Breast epithelium (tissue), 4 donors: Measurements from ENCODE around the gene RTN4. TPM values are rescaled to one million over a fixed set of nuclear protein-coding genes. Genes with fewer than 3 reads are reported as not detected.
"Not testable (repeated sequence)": the region's sequence is repeated elsewhere in the genome, so short reads cannot be mapped to it uniquely, and the experiment has no call there.

Experiments
- DNase-seq, 2 donors: peaks; one replicate each; pipeline ENCODE4 v3.0.0-alpha.2; 2019; ENCODE audit warnings: low spot score in 2 of 2
- H3K27ac ChIP-seq, 2 donors: fragments of 200-600 bp; sonication (generic) in 1 of 2; one replicate each; pipeline ENCODE4 v1.5.1; 2016 to 2019; ENCODE audit warnings: mild to moderate bottlenecking in 1 of 2
- H3K27me3 ChIP-seq, 2 donors: fragments of 200-600 bp; sonication (generic) in 1 of 2; one replicate each; pipeline versions ENCODE4 v1.5.1 to v1.6.0; 2017 to 2019; ENCODE audit warnings: control low read depth in 1 of 2, mild to moderate bottlenecking in 1 of 2
- H3K36me3 ChIP-seq: fragments of 200-600 bp; one replicate; pipeline ENCODE4 v1.5.1; 2019
- H3K4me1 ChIP-seq, 2 donors: fragments of 200-600 bp; sonication (generic); one replicate each; pipeline ENCODE4 v1.5.1; 2016 to 2019; ENCODE audit warnings: control low read depth in 1 of 2
- H3K4me3 ChIP-seq, 3 donors: fragments of 200-600 bp; sonication (generic); 1 replicate in 2 of 3; 2 replicates in 1 of 3; pipeline ENCODE4 v1.5.1; 2016 to 2019; ENCODE audit warnings: mild to moderate bottlenecking in 3 of 3, moderate library complexity in 2 of 3
- H3K9me3 ChIP-seq, 2 donors: fragments of 200-600 bp; sonication (generic) in 1 of 2; one replicate each; pipeline ENCODE4 v1.5.1; 2016 to 2019; ENCODE audit warnings: control low read depth in 1 of 2
- CTCF ChIP-seq, 3 donors: fragments of 450-650 bp; IDR thresholded peaks; one replicate each; pipeline ENCODE4 v1.5.1; 2016 to 2017; ENCODE audit warnings: antibody characterized with exemption in 3 of 3, mild to moderate bottlenecking in 3 of 3, moderate library complexity in 3 of 3
- POLR2A ChIP-seq: fragments of 450-650 bp; IDR thresholded peaks from one replicate; pipeline ENCODE4 v1.6.1; 2016; ENCODE audit warnings: antibody characterized with exemption, mild to moderate bottlenecking, moderate library complexity
- POLR2AphosphoS5 ChIP-seq, 3 donors: sonication (generic); formaldehyde crosslinking; IDR thresholded peaks; one replicate each; pipeline ENCODE4 v1.6.1; 2017; ENCODE audit warnings: antibody characterized with exemption in 3 of 3
- intact Hi-C: fragments of 100-400 bp; cut with DNase I; formaldehyde crosslinking; loops from one replicate; pipeline ENCODE4 v1.15.1; 2023; ENCODE audit warnings: low total_unique reads
- total RNA-seq, 3 donors: library from RNA; depleted of rRNA; stranded (reverse); fragments of >200 nt; gene quantifications; one replicate each; pipeline ENCODE4 v1.1.0, GENCODE V29; 2016

Gene RTN4
- total RNA-seq, 3 donors from 2014 or later: 188 to 419 (median 201) TPM

- H3K27me3 ChIP-seq: no peaks in the 10 kb centered on the region
- no peaks in the 10 kb centered on the region for H3K9me3 ChIP-seq
- no peak overlapping the region for H3K4me3 ChIP-seq
- DNase-seq: no peak
- H3K27ac ChIP-seq: no peak overlapping the region
- no peaks in the 10 kb centered on the region for H3K36me3 ChIP-seq
- no peaks in the 10 kb centered on the region for H3K4me1 ChIP-seq
- TF ChIP-seq CTCF (IDR thresholded peaks at IDR 0.05) (no peak), POLR2AphosphoS5 (IDR thresholded peaks at IDR 0.05) (no peak), POLR2A (no peak)
- intact Hi-C loops: loop anchor here (5.0 kb wide), 1 partner anchor 374 kb away; the partner anchor contains the start of gene EML6
Measured at GRCh38 chr2:55096586-55096985, 46.3 kb upstream of the RTN4 start.

- intact Hi-C loops: no loop called here
- Histone ChIP-seq H3K27me3 (no peaks in the 10 kb centered on the region), H3K4me1 (no peaks in the 10 kb centered on the region), H3K36me3 (no peaks in the 10 kb centered on the region), H3K27ac (no peak overlapping the region), H3K4me3 (no peak overlapping the region), H3K9me3 (no peaks in the 10 kb centered on the region)
- DNase-seq: no peak
- TF ChIP-seq POLR2AphosphoS5 (IDR thresholded peaks at IDR 0.05) (no peak), POLR2A (no peak), CTCF (IDR thresholded peaks at IDR 0.05) (no peak)
Measured at GRCh38 chr2:55093381-55093780, 43.1 kb upstream of the RTN4 start.

GRCh38 chr2:55092439-55092838, 42.2 kb upstream of the RTN4 start:
- Histone ChIP-seq H3K27ac (no peak overlapping the region), H3K4me1 (no peaks in the 10 kb centered on the region), H3K9me3 (no peaks in the 10 kb centered on the region), H3K4me3 (no peak overlapping the region), H3K27me3 (no peaks in the 10 kb centered on the region), H3K36me3 (no peaks in the 10 kb centered on the region)
- TF ChIP-seq CTCF (IDR thresholded peaks at IDR 0.05) (no peak), POLR2A (no peak), POLR2AphosphoS5 (IDR thresholded peaks at IDR 0.05) (no peak)
- intact Hi-C loops: no loop called here
- DNase-seq: no peak

- H3K4me1 ChIP-seq, H3K27me3 ChIP-seq, H3K36me3 ChIP-seq, DNase-seq, intact Hi-C loops, H3K4me3 ChIP-seq, H3K27ac ChIP-seq, H3K9me3 ChIP-seq: not testable (repeated sequence)
Measured at GRCh38 chr2:55091681-55092080, 41.4 kb upstream of the RTN4 start.

- Histone ChIP-seq H3K27ac (no peak overlapping the region), H3K27me3 (no peaks in the 10 kb centered on the region), H3K4me3 (no peak overlapping the region), H3K36me3 (no peaks in the 10 kb centered on the region), H3K9me3 (no peaks in the 10 kb centered on the region), H3K4me1 (no peaks in the 10 kb centered on the region)
- TF ChIP-seq POLR2AphosphoS5 (IDR thresholded peaks at IDR 0.05) (no peak), CTCF (IDR thresholded peaks at IDR 0.05) (no peak), POLR2A (no peak)
- DNase-seq: no peak
- intact Hi-C loops: no loop called here
Measured at GRCh38 chr2:55090702-55091101, 40.5 kb upstream of the RTN4 start.

GRCh38 chr2:55089726-55090125, 39.5 kb upstream of the RTN4 start:
- intact Hi-C loops: no loop called here

More at GRCh38 chr2:55089726-55090125, 39.5 kb upstream of the RTN4 start:
- no peak overlapping the region for H3K27ac ChIP-seq
- no peak for TF ChIP-seq POLR2A
- TF ChIP-seq CTCF (IDR thresholded peaks at IDR 0.05): no peak
- no peak for TF ChIP-seq POLR2AphosphoS5 (IDR thresholded peaks at IDR 0.05)
- DNase-seq: no peak
- no peaks in the 10 kb centered on the region for H3K36me3 ChIP-seq
- no peaks in the 10 kb centered on the region for H3K4me1 ChIP-seq
- H3K9me3 ChIP-seq: no peaks in the 10 kb centered on the region
- no peaks in the 10 kb centered on the region for H3K27me3 ChIP-seq
- no peak overlapping the region for H3K4me3 ChIP-seq
